ENCODE data around the gene ELOVL2. TPM values are rescaled to one million over a fixed set of nuclear protein-coding genes. Genes with fewer than 3 reads are reported as not detected.
"Not testable (repeated sequence)": the region's sequence is repeated elsewhere in the genome, so short reads cannot be mapped to it uniquely, and the experiment has no call there.

ELOVL2 gene
- total RNA-seq, 4 donors from 2014 or later: 0.07 TPM; not detected in 3

DNA sequence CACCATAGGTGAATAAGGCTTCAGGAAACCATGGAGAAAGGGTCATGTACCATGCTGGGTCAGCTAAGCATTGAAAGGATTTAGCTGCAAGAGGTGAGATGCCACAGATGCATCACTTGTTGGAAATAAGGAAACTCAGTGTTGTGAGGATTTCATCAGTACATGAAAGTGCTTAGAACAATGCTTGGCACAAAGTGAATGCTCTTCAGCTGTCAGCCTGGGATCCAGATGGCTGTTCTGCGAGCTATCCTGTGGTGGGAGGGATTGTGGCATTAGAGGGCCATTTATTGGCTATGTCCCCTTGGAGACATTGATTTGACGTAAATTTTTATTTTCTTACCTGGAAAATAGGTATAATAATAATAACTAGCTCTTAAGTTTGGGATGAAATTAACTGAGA lies 53.0 kb downstream of the ELOVL2 start:
- TF ChIP-seq, protein P1, sequence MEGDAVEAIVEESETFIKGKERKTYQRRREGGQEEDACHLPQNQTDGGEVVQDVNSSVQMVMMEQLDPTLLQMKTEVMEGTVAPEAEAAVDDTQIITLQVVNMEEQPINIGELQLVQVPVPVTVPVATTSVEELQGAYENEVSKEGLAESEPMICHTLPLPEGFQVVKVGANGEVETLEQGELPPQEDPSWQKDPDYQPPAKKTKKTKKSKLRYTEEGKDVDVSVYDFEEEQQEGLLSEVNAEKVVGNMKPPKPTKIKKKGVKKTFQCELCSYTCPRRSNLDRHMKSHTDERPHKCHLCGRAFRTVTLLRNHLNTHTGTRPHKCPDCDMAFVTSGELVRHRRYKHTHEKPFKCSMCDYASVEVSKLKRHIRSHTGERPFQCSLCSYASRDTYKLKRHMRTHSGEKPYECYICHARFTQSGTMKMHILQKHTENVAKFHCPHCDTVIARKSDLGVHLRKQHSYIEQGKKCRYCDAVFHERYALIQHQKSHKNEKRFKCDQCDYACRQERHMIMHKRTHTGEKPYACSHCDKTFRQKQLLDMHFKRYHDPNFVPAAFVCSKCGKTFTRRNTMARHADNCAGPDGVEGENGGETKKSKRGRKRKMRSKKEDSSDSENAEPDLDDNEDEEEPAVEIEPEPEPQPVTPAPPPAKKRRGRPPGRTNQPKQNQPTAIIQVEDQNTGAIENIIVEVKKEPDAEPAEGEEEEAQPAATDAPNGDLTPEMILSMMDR (IDR thresholded peaks at IDR 0.05): no peak
- TF ChIP-seq POLR2A (IDR thresholded peaks at IDR 0.05): no peak
- H3K4me3 ChIP-seq (ENCODE audit: low read depth, poor library complexity, severe bottlenecking): no peak overlapping the region
- intact Hi-C loops (cut with DNase I; ENCODE audit: low total_unique reads): no loop called here
- 35 to 55% methylated on average over 2 of the region's 2 CpGs for WGBS, 2 donors
- no peak for DNase-seq (ENCODE audit: low spot score in 2 of 2)

DNA sequence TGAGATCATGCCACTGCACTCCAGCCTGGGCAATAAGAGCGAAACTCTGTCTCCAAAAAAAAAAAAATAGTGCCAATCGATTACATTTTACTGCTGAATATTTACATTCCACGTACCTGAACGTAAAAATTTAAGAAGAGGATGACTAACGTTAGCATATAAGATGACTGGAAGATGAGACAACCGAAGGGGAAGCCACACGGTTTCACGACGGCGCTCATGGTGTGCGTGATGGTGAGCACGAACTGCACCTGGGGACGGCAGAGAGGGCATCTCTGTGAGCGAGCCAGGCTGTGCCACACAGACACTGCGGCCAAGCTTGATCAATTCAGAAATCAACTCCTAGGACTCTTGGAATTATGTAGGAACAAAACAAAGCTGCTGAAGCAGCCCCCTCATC lies 54.5 kb downstream of the ELOVL2 start:
- intact Hi-C loops (cut with DNase I; ENCODE audit: low total_unique reads): no loop called here
- no peak overlapping the region for H3K4me3 ChIP-seq (ENCODE audit: low read depth, poor library complexity, severe bottlenecking)
- WGBS, 2 donors: 94 to 97% methylated on average over 15 of the region's 15 CpGs
- TF ChIP-seq, protein P1 (IDR thresholded peaks at IDR 0.05): no peak
- TF ChIP-seq POLR2A (IDR thresholded peaks at IDR 0.05): no peak
- no peak for DNase-seq (ENCODE audit: low spot score in 2 of 2)

DNA sequence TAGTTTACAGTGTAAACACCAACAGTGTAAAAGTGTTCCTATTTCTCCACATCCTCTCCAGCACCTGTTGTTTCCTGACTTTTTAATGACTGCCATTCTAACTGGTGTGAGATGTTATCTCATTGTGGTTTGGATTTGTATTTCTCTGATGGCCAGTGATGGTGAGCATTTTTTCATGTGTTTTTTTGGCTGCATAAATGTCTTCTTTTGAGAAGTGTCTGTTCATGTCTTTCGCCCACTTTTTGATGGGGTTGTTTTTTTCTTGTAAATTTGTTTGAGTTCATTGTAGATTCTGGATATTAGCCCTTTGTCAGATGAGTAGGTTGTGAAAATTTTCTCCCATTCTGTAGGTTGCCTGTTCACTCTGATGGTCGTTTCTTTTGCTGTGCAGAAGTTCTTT lies 59.1 kb downstream of the ELOVL2 start:
- H3K4me3 ChIP-seq (ENCODE audit: low read depth, poor library complexity, severe bottlenecking); DNase-seq (ENCODE audit: low spot score in 2 of 2); intact Hi-C loops (cut with DNase I; ENCODE audit: low total_unique reads): not testable (repeated sequence)
- WGBS, 2 donors: 67 to 90% methylated on average over 2 of the region's 2 CpGs

DNA sequence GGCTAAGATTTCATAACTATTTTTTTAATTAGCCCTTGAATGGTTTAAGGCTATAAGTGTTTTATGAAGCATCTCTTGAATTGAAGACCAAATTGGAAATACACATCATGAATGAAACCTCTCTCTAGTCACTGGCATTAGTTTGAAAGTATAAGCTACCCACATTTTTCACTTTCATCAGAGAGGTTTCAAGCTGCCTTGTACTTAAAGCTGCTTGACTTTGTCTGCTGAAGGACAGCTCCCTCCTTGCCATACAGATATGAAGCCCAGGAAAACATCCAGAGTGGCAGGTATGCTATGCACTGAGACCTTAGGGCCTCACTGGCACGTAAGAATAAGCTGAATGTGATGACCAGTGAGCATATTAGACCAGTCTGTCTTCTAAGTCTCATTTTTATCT lies 62.7 kb downstream of the ELOVL2 start:
- no peak overlapping the region for H3K4me3 ChIP-seq (ENCODE audit: low read depth, poor library complexity, severe bottlenecking)
- intact Hi-C loops (cut with DNase I; ENCODE audit: low total_unique reads): no loop called here
- TF ChIP-seq, protein P1 (IDR thresholded peaks at IDR 0.05): no peak
- TF ChIP-seq POLR2A (IDR thresholded peaks at IDR 0.05): no peak
- DNase-seq (ENCODE audit: low spot score in 2 of 2): no peak
- WGBS, 2 donors: 78 to 94% methylated on average over 1 of the region's 1 CpG

DNA sequence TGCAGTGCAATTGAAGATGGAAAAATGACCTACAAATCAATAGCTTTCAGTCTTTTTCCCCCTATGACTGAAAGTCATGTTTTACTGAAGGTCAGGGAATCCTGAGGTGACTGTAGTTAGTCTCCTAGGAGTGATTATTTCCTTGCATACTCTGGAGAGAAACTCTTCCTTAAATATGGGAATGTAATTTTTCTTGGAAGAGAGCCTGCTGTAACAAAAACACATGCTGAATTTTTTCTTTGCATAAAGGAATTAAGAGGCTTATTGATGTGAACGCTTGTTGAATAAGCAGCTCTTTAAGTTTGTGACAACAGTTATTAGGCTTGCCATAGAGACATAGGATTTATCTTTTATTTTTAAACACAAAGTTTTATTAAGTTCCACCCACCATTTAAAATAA lies 64.5 kb downstream of the ELOVL2 start:
- intact Hi-C loops (cut with DNase I; ENCODE audit: low total_unique reads): no loop called here
- WGBS, 2 donors: 66% methylated on average over 1 of the region's 1 CpG
- H3K4me3 ChIP-seq (ENCODE audit: low read depth, poor library complexity, severe bottlenecking): no peak overlapping the region
- TF ChIP-seq POLR2A (IDR thresholded peaks at IDR 0.05): no peak
- TF ChIP-seq, protein P1 (IDR thresholded peaks at IDR 0.05): no peak
- DNase-seq (ENCODE audit: low spot score in 2 of 2): no peak

DNA sequence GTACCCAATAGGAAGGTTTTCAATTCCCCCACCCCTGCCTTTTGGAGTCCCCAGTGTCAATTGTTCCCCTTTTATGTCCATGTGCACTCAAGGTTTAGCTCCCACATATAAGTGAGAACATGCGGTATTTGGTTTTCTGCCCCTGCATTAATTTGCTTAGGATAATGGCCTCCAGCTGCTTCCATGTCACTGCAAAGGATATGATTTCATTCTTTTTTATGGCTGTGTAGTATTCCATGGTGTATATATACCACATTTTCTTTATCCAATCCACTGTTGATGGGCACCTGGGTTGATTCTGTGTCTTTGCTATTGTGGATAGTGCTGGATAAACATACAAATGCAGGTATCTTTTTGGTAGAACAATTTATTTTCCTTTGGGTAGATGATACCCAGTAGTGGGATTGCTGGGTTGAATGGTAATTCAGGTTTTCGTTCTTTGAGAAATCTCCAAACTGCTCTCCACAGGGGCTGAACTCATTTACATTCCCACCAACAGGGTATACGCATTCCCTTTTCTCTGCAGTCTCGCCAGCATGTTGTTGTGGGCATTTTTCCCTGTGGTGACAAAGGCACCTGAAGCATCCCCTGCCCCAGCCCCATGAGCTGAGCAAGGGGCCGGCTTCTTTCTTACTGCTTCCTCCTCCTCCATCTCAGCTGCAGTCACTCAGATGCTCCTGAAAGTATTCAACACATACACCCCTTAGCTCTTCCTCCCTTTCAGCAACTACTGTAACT lies 66.7 kb downstream of the ELOVL2 start:
- 92 to 93% methylated on average over 5 of the region's 5 CpGs for WGBS, 2 donors
- no peak overlapping the region for H3K4me3 ChIP-seq (ENCODE audit: low read depth, poor library complexity, severe bottlenecking)
- DNase-seq (ENCODE audit: low spot score in 2 of 2): no peak
- TF ChIP-seq, protein P1 (IDR thresholded peaks at IDR 0.05): no peak
- TF ChIP-seq POLR2A (IDR thresholded peaks at IDR 0.05): no peak
- intact Hi-C loops (cut with DNase I; ENCODE audit: low total_unique reads): no loop called here
